ENCODE measurements around the gene RNF123.

RNF123 gene

GRCh38 chr3:49725906-49726681, 36.7 kb downstream of the RNF123 start:
- H3K4me3 ChIP-seq (ENCODE audit: low read length), result no peak overlapping the region
- DNase-seq (ENCODE audit: low read depth), result no peak
- no peak for TF ChIP-seq CTCF (conservative IDR thresholded peaks at IDR 0.05; ENCODE audit: low read depth, low read length)

- H3K4me3 ChIP-seq (ENCODE audit: low read length), result no peak overlapping the region
- no peak for TF ChIP-seq CTCF (conservative IDR thresholded peaks at IDR 0.05; ENCODE audit: low read depth, low read length)
- no peak for DNase-seq (ENCODE audit: low read depth)
These were observed 38.0 kb downstream of the RNF123 start for GRCh38 chr3:49727154-49727923.

GRCh38 chr3:49727924-49728361, 38.6 kb downstream of the RNF123 start:
- TF ChIP-seq CTCF (conservative IDR thresholded peaks at IDR 0.05; ENCODE audit: low read depth, low read length), result no peak
- no peak for DNase-seq (ENCODE audit: low read depth)
- no peak overlapping the region for H3K4me3 ChIP-seq (ENCODE audit: low read length)

GRCh38 chr3:49729966-49730609, 40.7 kb downstream of the RNF123 start:
- DNase-seq (ENCODE audit: low read depth), result no peak
- TF ChIP-seq CTCF (conservative IDR thresholded peaks at IDR 0.05; ENCODE audit: low read depth, low read length), result no peak
- no peak overlapping the region for H3K4me3 ChIP-seq (ENCODE audit: low read length)

GRCh38 chr3:49732597-49732996, 43.2 kb downstream of the RNF123 start:
- DNase-seq (ENCODE audit: low read depth), result no peak
- H3K4me3 ChIP-seq (ENCODE audit: low read length), result no peak overlapping the region
- TF ChIP-seq CTCF (conservative IDR thresholded peaks at IDR 0.05; ENCODE audit: low read depth, low read length), result no peak

GRCh38 chr3:49733551-49733950, 44.2 kb downstream of the RNF123 start:
- H3K4me3 ChIP-seq (ENCODE audit: low read length), result no peak overlapping the region
- TF ChIP-seq CTCF (conservative IDR thresholded peaks at IDR 0.05; ENCODE audit: low read depth, low read length), result no peak
- no peak for DNase-seq (ENCODE audit: low read depth)
